Activated CD4-positive, alpha-beta T cell treated with anti-CD3 and anti-CD28 coated beads, Interleukin-2, amount 50 U/mL, for 1 hour (primary cell): ENCODE data around the gene KMT2E.

ENCODE experiments used
- DNase-seq: peaks from one replicate; pipeline ENCODE4 v3.0.0-alpha.2; 2020

KMT2E gene

DNA sequence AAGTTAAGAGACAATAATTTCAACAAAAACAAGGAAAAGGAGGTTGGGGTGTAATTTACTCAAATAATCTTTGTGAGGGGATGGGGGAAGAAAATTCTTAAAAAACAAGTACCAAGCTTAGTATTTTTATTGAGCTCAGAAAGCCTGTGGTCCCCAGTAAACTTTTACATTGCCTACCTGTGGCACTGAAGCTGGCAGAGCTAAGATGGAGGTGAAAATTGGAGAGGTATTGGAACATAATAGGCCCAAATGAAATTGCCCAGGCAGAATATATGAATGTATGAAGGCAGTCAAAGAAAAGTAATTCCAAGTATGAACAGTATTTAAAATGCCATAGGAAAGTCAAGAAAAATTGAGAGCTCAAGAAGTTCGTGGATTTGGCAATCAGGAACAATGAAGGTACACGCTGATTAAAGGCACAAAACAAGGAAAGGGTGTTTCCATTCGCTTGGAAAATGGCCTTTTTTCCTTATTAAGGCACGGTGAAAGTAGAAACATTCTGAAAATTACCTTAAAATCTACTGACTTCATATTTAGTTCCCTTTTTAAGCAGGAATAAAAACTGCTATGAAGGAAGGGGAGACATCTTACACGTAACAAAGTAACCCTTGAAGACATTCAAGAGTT lies 3.4 kb upstream of the KMT2E start:
- no peak for DNase-seq

DNA sequence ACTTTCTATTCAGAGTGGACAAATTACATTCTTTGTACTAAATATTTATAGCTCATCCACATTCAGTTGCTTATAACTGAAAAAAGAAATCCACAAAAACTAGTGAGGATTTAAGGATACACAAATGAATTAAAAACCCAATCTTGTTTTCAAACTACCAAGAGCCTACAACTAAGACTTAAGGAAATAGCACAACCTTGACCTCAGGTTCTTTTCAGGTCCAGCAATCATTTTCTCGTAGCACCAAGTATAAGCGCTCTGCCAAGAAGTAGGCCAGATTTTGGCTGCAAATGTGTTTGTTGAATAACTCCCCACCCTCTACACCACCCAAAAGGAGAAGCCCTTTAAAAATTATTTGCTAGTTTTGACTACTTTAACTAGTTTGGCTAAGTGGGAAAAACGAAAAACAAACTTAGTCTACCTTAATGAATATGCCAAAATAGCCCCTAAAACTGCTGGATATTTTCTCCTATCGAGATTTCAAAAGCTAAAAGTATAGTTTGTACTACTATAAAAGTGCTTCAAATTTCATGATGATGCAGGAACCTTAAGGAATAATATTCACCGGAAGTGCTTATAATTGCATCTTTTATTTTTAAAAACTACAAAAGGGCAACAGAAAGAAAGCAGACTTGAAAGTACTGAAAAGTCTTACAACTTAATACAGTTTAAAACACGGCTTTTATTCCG lies 2.7 kb upstream of the KMT2E start:
- no peak for DNase-seq

- peak; percentile 37 for DNase-seq
Measured at GRCh38 chr7:105011831-105012502, 2.0 kb upstream of the KMT2E start.

DNA sequence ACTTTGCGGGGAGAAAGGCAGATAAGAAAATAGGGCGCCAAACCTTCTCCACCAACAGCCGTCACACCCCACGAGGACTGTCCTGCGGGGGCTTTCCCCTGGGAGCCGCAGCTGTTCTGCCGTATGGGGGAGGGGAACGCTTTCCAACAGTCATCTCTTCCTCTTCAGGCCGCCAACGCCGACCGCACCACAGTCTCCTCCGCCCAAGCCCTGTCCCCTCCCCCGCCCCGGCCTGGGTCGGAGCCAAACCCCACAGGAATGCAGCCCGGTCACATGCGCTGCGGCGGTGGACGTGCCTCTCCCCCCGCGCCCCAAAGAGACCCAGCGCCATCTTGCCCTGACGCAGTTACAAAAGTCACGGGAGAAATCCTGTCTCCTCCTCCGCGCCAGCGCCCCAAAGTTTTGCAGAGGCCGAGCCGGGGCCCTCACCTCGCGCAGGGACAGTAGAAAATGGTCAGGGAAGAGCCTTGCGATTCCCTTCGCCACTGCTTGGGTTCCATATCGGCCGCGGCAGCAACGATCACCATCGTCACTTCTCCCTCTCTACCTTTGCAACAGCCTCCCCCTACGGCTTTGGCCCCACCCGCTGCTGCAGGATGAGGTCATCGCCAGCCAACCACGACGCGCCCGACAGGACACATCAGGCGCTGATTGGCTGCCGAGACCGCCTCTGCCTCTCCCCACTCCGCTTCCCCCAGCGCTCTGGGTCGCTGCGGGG lies 1.3 kb upstream of the KMT2E start:
- peak; percentile 100 for DNase-seq

- DNase-seq, result peak; percentile 95
Measured at GRCh38 chr7:105013221-105013815, 687 bp upstream of the KMT2E start.

GRCh38 chr7:105014693-105015389 lies 836 bp downstream of the KMT2E start:
- DNase-seq, result peak; percentile 46

- peak; percentile 33 for DNase-seq
Measured at GRCh38 chr7:105015390-105015965, 1.5 kb downstream of the KMT2E start.

DNA sequence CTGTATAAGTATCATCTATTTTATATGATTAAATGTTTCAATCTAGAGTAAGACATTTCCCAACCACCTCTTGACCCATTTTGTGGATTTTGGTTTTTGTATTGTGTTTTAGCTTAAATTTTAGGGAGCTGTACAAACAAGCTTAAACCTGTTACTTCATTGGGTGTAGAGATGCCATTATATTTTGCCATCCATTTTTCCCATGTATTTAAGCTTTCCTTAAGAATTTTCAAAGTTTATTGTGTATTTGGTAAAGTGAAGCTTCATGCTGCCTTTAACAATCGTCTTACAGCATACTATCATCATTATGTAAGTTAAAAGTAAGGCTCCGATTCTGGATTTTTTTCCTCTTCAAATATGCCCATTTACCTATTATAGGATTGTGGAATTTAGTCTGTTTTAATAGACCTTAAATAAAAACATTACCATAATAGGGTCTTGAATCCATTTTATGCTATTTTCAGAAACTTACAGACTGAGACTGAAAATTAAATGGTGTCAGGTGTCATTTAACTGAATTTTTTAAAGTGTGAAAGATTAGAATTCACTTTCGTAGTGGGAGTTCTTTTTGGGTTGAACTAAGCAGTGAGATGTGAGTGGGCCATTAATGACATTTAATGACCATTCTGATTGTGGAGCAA lies 2.2 kb downstream of the KMT2E start:
- DNase-seq, result no peak

DNA sequence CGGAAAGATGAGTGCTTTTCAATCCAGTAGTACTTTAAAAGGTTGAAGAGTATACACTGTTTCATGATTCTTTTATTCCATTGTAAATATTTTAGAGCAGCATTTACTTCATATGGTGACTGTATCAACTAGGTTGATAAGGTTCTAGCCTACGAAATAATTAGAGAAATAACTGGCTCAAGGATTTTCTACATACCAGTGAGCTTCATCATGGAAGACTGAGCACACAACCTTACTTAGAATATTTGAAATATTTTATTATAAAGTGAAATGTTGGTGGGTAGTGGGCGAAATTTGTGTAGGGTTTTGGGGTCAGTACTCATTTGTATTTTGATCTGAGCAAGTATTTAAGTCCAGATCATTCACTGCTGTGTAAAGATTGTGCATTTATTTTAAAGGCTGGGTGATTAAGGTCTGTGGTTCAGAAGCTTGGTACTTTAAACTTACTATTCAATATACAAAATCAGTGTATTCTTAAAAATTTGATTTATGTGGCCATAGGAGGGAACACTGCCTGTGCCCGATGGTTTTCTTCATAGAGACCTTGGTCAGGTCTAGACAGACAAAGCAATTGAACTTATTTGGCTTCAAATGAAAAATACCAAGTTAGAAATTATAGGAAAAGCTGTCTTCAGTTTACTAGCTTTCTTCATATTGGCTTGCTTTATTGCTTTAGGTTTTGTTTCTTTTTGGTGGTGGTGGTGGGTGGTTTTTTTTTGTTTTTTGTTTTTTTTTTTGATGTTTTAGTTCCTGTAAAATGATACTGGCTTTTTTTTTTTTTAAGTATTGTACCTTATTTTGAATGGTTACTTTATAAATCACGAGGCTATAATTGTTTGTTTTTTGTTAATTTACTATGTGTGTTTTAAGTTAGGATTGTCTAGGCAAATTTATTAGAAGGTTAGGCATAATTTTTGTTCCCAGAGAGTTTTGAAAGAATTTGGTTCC lies 3.0 kb downstream of the KMT2E start:
- no peak for DNase-seq

DNA sequence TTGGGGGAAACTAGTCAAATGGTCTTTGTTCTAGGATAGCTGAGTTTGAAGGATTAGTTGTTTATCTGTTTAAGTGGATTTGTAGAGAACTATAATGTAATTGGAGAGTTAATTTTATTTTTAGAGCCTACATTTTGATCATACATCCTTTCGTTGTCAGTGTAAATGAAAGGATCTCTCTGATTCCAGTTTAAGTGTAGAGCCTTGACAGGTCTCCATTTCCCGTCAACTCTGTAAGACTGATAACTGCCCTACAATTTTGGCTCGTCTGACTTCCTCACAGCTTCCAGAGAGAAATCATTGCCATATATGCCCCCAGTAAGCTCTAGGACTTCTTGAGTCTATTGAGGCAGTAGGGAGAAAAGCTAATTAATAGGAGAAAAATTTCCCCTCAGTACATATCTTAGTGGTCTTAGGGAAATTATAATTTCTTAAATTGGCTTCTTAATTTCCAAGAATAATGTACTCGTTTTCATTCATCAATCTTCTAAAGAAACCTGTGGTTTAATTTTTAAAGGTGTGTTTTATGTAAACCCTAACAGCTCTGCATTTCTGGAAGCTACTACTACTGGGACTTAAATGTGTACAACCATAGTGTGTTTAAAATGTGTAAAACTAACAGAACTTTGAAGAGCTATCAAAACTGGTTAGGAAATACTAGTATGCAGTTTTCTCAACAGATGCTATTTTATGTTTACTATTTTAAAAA lies 3.8 kb downstream of the KMT2E start:
- no peak for DNase-seq

DNA sequence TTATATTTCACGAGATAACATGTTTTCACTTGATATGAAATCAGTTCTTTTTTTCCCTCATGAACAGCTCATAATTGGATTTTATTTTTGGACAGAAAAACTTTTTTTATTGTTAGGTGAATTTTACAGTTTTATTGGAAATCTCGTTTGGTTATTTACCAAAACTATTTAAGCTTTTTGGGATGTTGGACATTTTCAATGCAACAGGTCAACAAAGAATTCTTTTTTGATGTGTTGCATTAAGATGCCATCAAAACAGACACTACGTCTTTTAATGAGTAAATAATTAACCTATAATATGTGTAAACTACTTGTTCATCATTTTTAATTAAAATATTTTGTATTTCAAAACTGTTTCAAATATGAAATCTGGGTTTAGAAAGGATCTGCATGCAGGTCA lies 5.3 kb downstream of the KMT2E start:
- no peak for DNase-seq

DNA sequence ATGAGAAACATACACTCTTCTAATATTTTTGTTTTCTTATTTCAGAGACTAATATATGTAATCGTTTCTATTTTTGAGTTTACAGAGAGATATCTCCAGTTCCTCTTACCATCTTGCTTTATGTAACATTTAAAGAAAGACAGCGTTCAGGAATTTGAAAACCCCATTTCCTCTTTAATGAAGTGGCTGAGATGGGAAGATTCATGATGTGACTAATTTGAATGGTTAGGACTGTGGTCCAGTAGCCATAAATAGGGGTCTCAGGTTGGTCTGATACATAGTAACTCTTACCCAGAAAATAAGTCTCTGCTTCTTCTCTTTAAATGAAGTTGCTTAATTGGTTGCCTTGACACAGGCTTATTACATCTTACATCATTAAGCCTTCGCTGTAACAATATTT lies 6.9 kb downstream of the KMT2E start:
- no peak for DNase-seq

DNA sequence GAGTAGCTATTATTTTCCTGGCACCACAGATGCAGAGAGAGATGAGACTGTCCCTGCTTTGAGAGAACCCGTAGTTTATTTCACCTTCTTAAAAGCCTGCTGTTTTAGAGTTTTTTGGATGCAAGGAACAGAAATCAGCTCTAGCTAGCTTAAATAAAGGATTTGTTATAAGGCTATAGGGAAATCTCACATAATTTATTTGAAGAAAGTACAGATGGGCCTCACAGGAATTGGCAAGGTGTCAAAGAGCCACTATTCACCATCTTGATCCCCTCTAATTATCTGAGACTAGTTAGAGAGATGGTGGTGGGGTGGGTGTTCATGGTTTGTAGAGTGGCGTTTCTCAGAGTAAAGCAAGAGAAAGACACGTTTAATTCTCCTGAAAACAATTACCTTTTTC lies 7.3 kb downstream of the KMT2E start:
- no peak for DNase-seq

- DNase-seq, result no peak
Measured at GRCh38 chr7:105021967-105022366, 8.0 kb downstream of the KMT2E start.

DNA sequence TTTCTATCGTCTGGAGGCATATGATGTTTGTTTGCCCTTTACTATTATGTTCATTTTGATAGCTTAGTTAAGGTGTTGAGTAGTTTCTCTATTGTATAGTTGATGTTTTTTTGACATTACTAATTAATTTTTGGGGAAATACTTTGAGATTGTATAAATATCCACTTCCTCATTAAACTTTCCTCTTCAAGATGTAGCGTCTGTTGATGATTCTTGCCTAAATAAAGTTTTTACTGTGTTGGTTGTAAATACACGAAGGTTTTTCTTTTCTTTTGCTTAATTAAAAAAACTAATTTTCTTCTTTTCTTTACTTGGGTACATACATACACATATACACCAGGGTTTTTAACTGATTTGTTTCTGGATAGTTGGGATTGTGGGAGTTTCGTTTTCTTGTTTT lies 8.5 kb downstream of the KMT2E start:
- DNase-seq, result no peak

GRCh38 chr7:105024734-105025133 lies 10.7 kb downstream of the KMT2E start:
- no peak for DNase-seq

DNA sequence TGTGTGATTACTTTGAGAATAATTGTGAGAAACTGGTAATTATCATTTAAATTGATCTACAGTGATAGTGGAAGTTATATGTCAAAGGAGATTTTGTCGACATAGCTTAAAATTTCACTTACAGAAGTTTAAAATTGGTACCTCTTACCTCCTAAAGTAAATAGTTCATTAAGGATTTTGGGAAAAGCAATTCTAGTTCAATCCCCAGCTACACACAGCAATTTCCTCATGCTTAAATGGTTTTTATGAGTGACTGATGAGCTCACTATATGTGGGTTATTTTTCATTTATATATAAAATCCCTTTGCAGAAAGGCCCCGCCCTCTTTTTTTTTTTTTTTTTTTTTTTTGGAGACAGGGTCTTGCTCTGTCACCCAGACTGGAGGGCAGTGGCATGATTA lies 12.7 kb downstream of the KMT2E start:
- DNase-seq, result no peak

DNA sequence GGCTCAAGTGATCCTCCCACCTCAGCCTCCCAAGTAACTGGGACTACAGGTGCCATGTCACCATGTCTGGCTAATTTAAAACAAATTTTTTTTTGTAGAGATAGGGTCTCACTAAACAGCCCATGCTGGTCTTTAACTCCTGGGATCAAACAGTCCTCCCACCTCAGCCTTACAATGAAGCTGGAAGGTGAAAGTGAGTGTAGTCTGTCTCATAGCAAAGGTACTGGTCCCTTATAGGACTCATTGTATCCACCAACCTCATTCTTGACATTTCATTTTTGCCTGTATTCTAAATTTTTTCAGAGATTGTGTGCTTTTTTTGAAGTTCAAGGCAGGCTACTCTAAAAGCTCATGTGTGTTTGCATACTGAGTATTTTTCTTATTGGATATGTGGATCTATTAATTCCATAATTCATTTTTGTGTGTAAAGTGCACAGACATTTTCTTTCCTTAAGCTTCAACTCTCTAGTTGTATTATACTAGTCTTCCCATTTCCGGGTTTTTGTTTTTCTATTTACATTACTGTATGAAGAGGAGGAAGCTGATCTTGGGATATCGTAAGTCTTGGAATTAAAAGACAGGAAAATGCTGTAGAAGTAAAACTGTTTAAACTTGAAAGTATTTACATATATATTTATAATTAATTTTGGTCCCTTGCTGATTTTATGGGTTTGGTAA lies 13.3 kb downstream of the KMT2E start:
- DNase-seq, result no peak

DNA sequence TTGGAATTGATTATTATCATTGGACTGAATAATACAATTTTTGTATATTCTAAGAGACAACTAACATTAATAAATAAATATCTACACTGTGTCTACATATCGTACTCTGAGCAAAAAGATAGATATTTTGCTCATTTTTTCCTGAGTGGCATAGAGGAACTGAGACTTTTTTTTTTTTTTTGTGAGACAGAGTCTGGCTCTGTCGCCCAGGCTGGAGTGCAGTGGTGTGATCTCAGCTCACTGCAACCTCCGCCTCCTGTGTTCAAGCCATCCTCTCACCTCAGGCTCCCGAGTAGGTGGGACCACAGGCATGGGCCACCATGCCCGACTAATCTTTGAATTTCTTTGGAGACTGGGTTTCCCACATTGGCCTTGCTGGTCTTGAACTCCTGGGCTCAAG lies 14.0 kb downstream of the KMT2E start:
- DNase-seq, result no peak
